ENCODE results near the gene AKTIP. TPM values are rescaled to one million over a fixed set of nuclear protein-coding genes. Genes with fewer than 3 reads are reported as not detected.

Gene AKTIP
- total RNA-seq, 1 donor, result 25.0 TPM

DNA sequence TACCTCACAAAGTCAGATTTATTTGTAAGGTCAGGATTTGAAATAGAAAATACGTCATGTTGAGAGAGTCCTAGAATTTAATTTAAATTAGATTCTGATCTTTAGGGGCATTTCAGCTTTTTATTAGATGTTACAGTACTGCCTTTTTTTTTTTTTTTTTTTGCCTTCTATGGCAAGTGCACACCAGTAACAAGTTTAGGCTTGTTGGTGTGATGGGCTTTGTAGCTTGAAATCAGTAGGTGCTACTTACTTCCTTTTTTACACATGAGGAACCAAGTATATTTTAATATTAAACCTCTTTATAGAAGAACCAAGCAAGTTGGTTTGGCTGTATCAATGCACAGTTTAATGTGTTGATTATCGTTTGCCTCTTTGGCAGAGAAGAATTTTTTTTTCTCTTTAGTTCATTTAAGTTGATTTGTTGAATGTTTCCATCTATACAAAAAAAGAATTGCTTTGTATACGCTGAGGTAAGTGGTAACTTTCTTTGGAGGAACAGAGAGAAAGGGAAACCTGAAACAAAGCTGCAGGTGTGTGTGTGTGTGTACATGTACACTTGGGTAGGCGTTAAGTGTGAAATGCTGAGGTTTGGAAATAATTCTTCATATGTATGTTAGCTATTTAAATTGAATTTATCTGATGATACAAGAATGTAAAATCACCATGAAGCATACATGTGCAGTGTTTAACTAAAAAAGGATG is 53.0 kb downstream of the AKTIP start:
- TF ChIP-seq, protein P1, sequence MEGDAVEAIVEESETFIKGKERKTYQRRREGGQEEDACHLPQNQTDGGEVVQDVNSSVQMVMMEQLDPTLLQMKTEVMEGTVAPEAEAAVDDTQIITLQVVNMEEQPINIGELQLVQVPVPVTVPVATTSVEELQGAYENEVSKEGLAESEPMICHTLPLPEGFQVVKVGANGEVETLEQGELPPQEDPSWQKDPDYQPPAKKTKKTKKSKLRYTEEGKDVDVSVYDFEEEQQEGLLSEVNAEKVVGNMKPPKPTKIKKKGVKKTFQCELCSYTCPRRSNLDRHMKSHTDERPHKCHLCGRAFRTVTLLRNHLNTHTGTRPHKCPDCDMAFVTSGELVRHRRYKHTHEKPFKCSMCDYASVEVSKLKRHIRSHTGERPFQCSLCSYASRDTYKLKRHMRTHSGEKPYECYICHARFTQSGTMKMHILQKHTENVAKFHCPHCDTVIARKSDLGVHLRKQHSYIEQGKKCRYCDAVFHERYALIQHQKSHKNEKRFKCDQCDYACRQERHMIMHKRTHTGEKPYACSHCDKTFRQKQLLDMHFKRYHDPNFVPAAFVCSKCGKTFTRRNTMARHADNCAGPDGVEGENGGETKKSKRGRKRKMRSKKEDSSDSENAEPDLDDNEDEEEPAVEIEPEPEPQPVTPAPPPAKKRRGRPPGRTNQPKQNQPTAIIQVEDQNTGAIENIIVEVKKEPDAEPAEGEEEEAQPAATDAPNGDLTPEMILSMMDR (IDR thresholded peaks at IDR 0.05; ENCODE audit: extremely low read depth, low read depth, low read length), result no peak
- H3K9me3 ChIP-seq (ENCODE audit: low read depth, low read length), result no peaks in the 10 kb centered on the region
- H3K36me3 ChIP-seq (ENCODE audit: insufficient read depth, low read length), result peaks cover 27% of the 10 kb centered on the region
- no peak overlapping the region for H3K4me2 ChIP-seq (ENCODE audit: insufficient read depth, low read length)
- no peaks in the 10 kb centered on the region for H4K20me1 ChIP-seq (ENCODE audit: insufficient read depth, low read length)
- H3K4me3 ChIP-seq (ENCODE audit: insufficient read depth, low read length), result no peak overlapping the region
- no peak for DNase-seq (ENCODE audit: insufficient read length, low spot score, missing footprints)
- H3K79me2 ChIP-seq (ENCODE audit: insufficient read depth, low read length), result no peaks in the 10 kb centered on the region
- no peak overlapping the region for H3K27ac ChIP-seq (ENCODE audit: low read depth, low read length)
- no peaks in the 10 kb centered on the region for H3K27me3 ChIP-seq (ENCODE audit: insufficient read depth, low read length)
- no peak overlapping the region for H2AFZ ChIP-seq (ENCODE audit: low read length)
- H3K4me1 ChIP-seq (ENCODE audit: insufficient read depth, low read length), result no peaks in the 10 kb centered on the region

- no peaks in the 10 kb centered on the region for H4K20me1 ChIP-seq (ENCODE audit: insufficient read depth, low read length)
- no peak overlapping the region for H2AFZ ChIP-seq (ENCODE audit: low read length)
- no peaks in the 10 kb centered on the region for H3K4me1 ChIP-seq (ENCODE audit: insufficient read depth, low read length)
- no peak overlapping the region for H3K27ac ChIP-seq (ENCODE audit: low read depth, low read length)
- no peaks in the 10 kb centered on the region for H3K27me3 ChIP-seq (ENCODE audit: insufficient read depth, low read length)
- no peaks in the 10 kb centered on the region for H3K9me3 ChIP-seq (ENCODE audit: low read depth, low read length)
- TF ChIP-seq, protein P1 (IDR thresholded peaks at IDR 0.05; ENCODE audit: extremely low read depth, low read depth, low read length), result no peak
- peaks cover 17% of the 10 kb centered on the region for H3K36me3 ChIP-seq (ENCODE audit: insufficient read depth, low read length)
- H3K4me2 ChIP-seq (ENCODE audit: insufficient read depth, low read length), result no peak overlapping the region
- H3K4me3 ChIP-seq (ENCODE audit: insufficient read depth, low read length), result no peak overlapping the region
- no peak for DNase-seq (ENCODE audit: insufficient read length, low spot score, missing footprints)
- H3K79me2 ChIP-seq (ENCODE audit: insufficient read depth, low read length), result peaks cover 2% of the 10 kb centered on the region
These were observed 56.9 kb downstream of the AKTIP start for GRCh38 chr16:53446090-53446489.

- Histone ChIP-seq H3K9me3 (ENCODE audit: low read depth, low read length) (no peaks in the 10 kb centered on the region), H3K4me1 (ENCODE audit: insufficient read depth, low read length) (no peaks in the 10 kb centered on the region), H2AFZ (ENCODE audit: low read length) (no peak overlapping the region), H3K27ac (ENCODE audit: low read depth, low read length) (no peak overlapping the region), H3K79me2 (ENCODE audit: insufficient read depth, low read length) (peaks cover 2% of the 10 kb centered on the region), H3K36me3 (ENCODE audit: insufficient read depth, low read length) (peaks cover 19% of the 10 kb centered on the region), H3K4me2 (ENCODE audit: insufficient read depth, low read length) (no peak overlapping the region), H4K20me1 (ENCODE audit: insufficient read depth, low read length) (no peaks in the 10 kb centered on the region), H3K27me3 (ENCODE audit: insufficient read depth, low read length) (no peaks in the 10 kb centered on the region), H3K4me3 (ENCODE audit: insufficient read depth, low read length) (no peak overlapping the region)
- DNase-seq (ENCODE audit: insufficient read length, low spot score, missing footprints), result no peak
- TF ChIP-seq, protein P1 (IDR thresholded peaks at IDR 0.05; ENCODE audit: extremely low read depth, low read depth, low read length), result no peak
These were observed 57.5 kb downstream of the AKTIP start for GRCh38 chr16:53445534-53445933.

Small RNA genes within 50 kb of the gene (small RNA-seq; reads per million reads assigned to genes)
- gene RNU6-1153P, result not detected

Other genes with a start within 250 kb of the AKTIP start
- gene RBL2, start 68.7 kb downstream of the AKTIP start, total RNA-seq, result 56.1 and 61.0 TPM in 2 replicates
- 14.1 TPM in 2 replicates for gene RPGRIP1L, start 200.7 kb upstream of the AKTIP start, total RNA-seq
- 142 and 152 TPM in 2 replicates for gene FTO, start 200.9 kb upstream of the AKTIP start, total RNA-seq

All from osteoblast (primary cell).